Measurements from ENCODE around the gene HYAL3.
"Not testable (repeated sequence)": the region's sequence is repeated elsewhere in the genome, so short reads cannot be mapped to it uniquely, and the experiment has no call there.

The HYAL3 gene

DNA sequence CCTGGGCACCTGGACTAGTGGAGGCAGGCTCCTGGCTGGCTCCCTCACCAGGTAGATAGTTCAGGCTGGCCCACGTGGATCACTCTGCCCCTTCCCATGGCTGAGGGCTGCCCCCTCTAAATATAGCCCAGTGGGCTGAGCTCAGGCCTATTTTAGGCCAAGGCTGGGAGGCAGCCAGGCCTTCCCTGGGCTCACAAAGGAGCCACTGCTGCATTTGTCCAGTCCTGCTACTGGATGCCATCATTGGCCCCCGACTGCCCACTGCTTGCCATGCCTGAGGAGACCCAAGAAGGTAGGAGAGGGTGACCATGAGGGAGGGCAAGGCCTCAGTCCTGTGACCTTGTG, 20.4 kb downstream of the HYAL3 start, which contains the start of gene LSMEM2:
Gene LSMEM2 (plus strand): TSS at position 208 of the 345 bp plus-strand sequence. CDS start 27 bp downstream, at position 235.
- Histone ChIP-seq H3K4me2 (ENCODE audit: low read length) (no peak within 1 kb of the TSS), H3K4me3 (ENCODE audit: low read length) (no peak within 1 kb of the TSS), H3K4me1 (ENCODE audit: control insufficient read depth, insufficient read depth, low read length) (no peaks in the 10 kb centered on the region), H3K9me3 (replicated peaks; ENCODE audit: low read length) (no peaks in the 10 kb centered on the region), H3K9ac (ENCODE audit: low read depth, low read length) (no peak within 1 kb of the TSS), H3K36me3 (ENCODE audit: insufficient read depth, low read length) (no peaks in the 10 kb centered on the region), H3K27me3 (ENCODE audit: control insufficient read depth, insufficient read depth, low read length) (no peaks in the 10 kb centered on the region)

DNA sequence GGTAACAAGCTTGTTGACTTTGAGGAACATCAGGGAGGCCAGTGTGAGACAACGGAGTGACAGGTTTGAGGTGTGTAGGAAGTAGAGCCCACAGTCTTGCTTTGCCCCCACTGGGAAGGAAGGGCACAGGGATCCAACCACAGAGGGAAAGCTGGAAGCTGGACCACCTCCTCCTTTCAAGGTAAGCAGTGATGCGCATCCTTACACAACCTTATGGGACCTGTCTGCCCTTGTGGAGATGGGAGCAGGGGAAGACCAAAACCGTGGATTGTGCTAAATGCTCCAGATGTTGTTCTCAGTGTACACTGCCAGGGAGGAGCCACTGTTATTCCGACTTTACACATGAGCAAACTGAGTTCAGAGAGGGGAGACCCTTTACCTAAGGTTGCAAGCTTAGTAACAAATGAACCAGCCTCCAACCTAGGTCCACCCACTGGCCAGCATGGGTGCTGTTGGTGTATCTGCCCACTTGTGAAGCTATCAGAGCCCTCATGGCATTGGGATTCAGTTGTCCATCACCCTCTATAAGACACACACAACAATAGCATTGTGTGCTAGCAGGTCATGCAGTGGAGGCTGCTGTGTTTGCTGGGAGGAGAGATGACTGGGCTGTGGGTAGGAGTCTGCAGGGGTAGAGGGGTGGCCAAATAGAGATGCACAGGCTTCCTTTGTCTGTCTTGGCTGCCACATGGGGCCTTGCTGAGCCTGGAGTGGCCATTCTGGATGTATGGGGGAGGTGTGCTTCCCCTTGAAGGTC, 20.9 kb downstream of the HYAL3 start:
- Histone ChIP-seq H3K9me3 (replicated peaks; ENCODE audit: low read length) (no peaks in the 10 kb centered on the region), H3K36me3 (ENCODE audit: insufficient read depth, low read length) (no peaks in the 10 kb centered on the region), H3K4me2 (ENCODE audit: low read length) (no peak overlapping the region), H3K9ac (ENCODE audit: low read depth, low read length) (no peak overlapping the region), H3K4me1 (ENCODE audit: control insufficient read depth, insufficient read depth, low read length) (peaks cover under 1% of the 10 kb centered on the region), H3K27me3 (ENCODE audit: control insufficient read depth, insufficient read depth, low read length) (no peaks in the 10 kb centered on the region), H3K4me3 (ENCODE audit: low read length) (no peak overlapping the region)

DNA sequence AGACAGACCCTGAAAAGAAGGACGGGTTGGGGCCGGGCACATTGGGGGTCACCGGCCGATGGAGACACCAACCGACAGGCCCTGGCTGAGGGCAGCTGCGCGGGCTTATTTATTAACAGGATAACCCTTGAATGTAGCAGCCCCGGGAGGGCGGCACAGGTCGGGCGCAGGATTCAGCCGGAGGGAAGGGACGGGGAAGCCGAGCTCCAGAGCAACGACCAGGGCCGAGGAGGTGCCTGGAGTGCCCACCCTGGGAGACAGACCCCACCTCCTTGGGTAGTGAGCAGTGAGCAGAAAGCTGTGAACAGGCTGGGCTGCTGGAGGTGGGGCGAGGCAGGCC, 22.5 kb downstream of the HYAL3 start:
- H3K9ac ChIP-seq (ENCODE audit: low read depth, low read length): no peak overlapping the region

DNA sequence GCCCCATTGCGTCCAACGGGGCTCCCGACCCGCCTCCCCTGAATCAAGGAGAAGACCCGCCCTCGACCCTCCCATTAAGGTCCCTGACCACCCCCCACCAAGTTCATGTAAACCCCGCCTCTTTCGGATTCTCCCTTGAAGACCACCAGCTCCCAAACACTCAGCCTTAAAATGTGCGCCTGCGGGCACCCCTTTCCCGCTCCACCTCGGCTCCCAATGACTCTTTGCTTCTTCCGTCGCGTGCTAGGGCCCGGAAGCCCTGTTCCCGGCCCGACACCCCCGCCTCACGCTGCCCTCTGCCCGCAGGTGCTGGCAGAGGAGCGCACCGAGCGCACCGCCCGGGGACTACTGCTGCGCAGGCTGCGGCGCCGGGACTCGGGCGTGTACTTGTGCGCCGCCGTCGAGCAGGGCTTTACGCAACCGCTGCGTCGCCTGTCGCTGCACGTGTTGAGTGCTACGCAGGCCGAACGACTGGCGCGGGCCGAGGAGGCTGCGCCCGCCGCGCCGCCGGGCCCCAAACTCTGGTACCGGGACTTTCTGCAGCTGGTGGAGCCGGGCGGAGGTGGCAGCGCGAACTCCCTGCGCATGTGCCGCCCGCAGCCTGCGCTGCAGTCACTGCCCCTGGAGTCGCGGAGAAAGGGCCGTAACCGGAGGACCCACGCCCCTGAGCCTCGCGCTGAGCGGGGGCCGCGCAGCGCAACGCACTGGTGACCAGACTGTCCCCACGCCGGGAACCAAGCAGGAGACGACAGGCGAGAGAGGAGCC, 23.0 kb downstream of the HYAL3 start:
- Histone ChIP-seq H3K9me3 (replicated peaks; ENCODE audit: low read length) (no peaks in the 10 kb centered on the region), H3K27me3 (ENCODE audit: control insufficient read depth, insufficient read depth, low read length) (no peaks in the 10 kb centered on the region), H3K36me3 (ENCODE audit: insufficient read depth, low read length) (no peaks in the 10 kb centered on the region), H3K4me3 (ENCODE audit: low read length) (no peak overlapping the region), H3K4me2 (ENCODE audit: low read length) (no peak overlapping the region), H3K9ac (ENCODE audit: low read depth, low read length) (no peak overlapping the region), H3K4me1 (ENCODE audit: control insufficient read depth, insufficient read depth, low read length) (peaks cover 4% of the 10 kb centered on the region)

More for the DNA sequence above, 22.5 kb downstream of the HYAL3 start:
- Histone ChIP-seq H3K27me3 (ENCODE audit: control insufficient read depth, insufficient read depth, low read length) (no peaks in the 10 kb centered on the region), H3K4me1 (ENCODE audit: control insufficient read depth, insufficient read depth, low read length) (peaks cover 4% of the 10 kb centered on the region), H3K4me3 (ENCODE audit: low read length) (no peak overlapping the region), H3K9me3 (replicated peaks; ENCODE audit: low read length) (no peaks in the 10 kb centered on the region), H3K36me3 (ENCODE audit: insufficient read depth, low read length) (no peaks in the 10 kb centered on the region), H3K4me2 (ENCODE audit: low read length) (no peak overlapping the region)

DNA sequence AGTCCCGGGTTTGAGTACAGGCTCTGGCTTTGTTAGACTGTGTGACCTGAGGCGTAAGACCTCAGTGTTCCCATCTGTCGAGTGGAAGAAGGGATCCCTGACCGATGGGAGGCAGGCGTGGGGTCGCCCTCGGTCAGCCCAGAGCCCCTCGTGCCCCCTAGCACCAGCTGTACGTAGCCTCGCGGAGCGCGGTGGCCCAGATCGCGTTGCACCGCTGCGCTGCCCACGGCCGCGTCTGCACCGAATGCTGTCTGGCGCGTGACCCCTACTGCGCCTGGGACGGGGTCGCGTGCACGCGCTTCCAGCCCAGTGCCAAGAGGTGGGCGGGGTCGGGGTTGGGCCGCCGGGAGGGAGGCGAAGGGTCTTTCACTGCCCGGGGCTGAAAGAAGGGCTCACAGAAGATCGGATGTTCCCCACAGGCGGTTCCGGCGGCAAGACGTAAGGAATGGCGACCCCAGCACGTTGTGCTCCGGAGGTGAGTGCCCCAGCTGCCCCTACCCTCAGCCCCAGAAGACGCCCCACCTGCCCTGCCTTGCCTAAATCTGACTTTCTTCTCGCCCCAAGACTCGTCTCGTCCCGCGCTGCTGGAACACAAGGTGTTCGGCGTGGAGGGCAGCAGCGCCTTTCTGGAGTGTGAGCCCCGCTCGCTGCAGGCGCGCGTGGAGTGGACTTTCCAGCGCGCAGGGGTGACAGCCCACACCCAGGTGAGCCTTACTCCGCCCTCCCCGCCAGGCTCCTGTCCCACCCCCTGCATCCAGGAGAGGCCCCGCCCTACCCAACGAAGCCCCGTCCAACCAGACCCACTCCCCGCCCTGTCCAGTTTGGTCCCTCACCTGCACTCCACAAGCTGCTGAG, 23.8 kb downstream of the HYAL3 start:
- Histone ChIP-seq H3K4me3 (ENCODE audit: low read length) (no peak overlapping the region), H3K9me3 (replicated peaks; ENCODE audit: low read length) (no peaks in the 10 kb centered on the region), H3K4me1 (ENCODE audit: control insufficient read depth, insufficient read depth, low read length) (peaks cover 10% of the 10 kb centered on the region), H3K4me2 (ENCODE audit: low read length) (no peak overlapping the region), H3K9ac (ENCODE audit: low read depth, low read length) (no peak overlapping the region), H3K36me3 (ENCODE audit: insufficient read depth, low read length) (no peaks in the 10 kb centered on the region), H3K27me3 (ENCODE audit: control insufficient read depth, insufficient read depth, low read length) (no peaks in the 10 kb centered on the region)

DNA sequence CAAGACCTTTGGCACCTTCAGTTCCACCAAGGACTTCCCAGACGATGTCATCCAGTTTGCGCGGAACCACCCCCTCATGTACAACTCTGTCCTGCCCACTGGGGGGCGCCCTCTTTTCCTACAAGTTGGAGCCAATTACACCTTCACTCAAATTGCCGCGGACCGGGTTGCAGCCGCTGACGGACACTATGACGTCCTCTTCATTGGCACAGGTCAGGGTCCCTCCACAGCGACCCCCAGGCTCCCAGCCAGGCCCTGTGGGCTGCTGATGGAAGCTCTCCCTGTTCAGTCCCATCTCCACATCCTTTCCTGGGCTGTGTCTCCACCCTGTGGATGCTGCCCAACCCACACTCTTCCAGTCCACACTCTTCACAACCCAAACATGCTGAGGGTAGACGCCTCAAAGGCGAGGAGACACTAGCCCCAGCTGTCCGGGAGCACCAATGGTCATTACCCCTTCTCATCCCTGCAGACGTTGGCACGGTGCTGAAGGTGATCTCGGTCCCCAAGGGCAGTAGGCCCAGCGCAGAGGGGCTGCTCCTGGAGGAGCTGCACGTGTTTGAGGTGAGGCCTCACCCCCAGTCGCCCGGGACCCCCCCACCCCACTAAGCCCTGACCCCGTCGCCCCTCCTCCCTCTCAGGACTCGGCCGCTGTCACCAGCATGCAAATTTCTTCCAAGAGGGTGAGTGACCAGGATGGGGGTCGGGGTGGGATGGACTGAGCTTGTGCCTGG, 24.7 kb downstream of the HYAL3 start:
- Histone ChIP-seq H3K9me3 (replicated peaks; ENCODE audit: low read length) (no peaks in the 10 kb centered on the region), H3K27me3 (ENCODE audit: control insufficient read depth, insufficient read depth, low read length) (no peaks in the 10 kb centered on the region), H3K4me1 (ENCODE audit: control insufficient read depth, insufficient read depth, low read length) (peaks cover 18% of the 10 kb centered on the region), H3K4me3 (ENCODE audit: low read length) (no peak overlapping the region), H3K4me2 (ENCODE audit: low read length) (no peak overlapping the region), H3K9ac (ENCODE audit: low read depth, low read length) (no peak overlapping the region), H3K36me3 (ENCODE audit: insufficient read depth, low read length) (no peaks in the 10 kb centered on the region)

DNA sequence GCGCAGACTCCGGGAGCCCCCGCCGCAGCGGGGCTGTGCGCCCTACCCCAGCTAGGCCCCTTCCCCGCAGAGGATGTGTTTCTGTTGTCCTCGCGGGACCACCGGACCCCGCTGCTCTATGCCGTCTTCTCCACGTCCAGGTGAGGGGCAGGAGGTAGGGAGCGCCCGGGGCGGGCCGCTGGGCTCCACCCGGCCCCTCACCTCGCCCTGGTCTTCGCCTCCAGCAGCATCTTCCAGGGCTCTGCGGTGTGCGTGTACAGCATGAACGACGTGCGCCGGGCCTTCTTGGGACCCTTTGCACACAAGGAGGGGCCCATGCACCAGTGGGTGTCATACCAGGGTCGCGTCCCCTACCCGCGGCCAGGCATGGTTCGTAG, 25.5 kb downstream of the HYAL3 start:
- H3K36me3 ChIP-seq (ENCODE audit: insufficient read depth, low read length): no peaks in the 10 kb centered on the region
- H3K27me3 ChIP-seq (ENCODE audit: control insufficient read depth, insufficient read depth, low read length): no peaks in the 10 kb centered on the region
- H3K4me2 ChIP-seq (ENCODE audit: low read length): no peak overlapping the region
- no peaks in the 10 kb centered on the region for H3K9me3 ChIP-seq (replicated peaks; ENCODE audit: low read length)
- H3K4me1 ChIP-seq (ENCODE audit: control insufficient read depth, insufficient read depth, low read length): peaks cover 27% of the 10 kb centered on the region
- H3K9ac ChIP-seq (ENCODE audit: low read depth, low read length): no peak overlapping the region
- H3K4me3 ChIP-seq (ENCODE audit: low read length): no peak overlapping the region

DNA sequence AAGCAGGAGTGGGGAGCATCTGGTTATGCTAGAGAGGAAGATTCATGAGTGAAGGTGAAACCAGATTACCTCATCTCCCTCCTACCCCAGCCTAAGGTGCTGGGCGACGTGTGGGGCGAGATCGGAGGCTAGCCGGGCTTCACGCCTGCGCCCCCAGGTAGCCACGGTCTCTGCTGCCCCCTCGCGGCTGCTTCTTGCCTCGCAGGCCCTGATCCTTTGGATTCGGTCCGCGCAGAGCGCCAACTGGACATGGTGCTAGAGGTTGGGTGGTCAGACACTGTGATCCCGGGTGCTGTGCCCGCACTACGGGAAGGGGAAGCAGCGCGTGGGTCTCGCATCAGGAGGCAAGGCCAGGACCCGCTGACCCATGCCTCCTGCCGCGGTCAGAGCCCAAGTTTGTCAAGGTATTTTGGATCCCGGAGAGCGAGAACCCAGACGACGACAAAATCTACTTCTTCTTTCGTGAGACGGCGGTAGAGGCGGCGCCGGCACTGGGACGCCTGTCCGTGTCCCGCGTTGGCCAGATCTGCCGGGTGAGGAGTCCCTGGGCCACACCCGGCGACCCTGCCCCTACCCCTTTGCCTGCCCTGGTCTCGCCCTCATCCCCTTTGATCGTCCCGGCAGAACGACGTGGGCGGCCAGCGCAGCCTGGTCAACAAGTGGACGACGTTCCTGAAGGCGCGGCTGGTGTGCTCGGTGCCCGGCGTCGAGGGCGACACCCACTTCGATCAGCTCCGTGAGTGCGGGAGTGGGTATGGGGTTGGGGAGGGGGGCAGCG, 26.1 kb downstream of the HYAL3 start:
- Histone ChIP-seq H3K9ac (ENCODE audit: low read depth, low read length) (no peak overlapping the region), H3K36me3 (ENCODE audit: insufficient read depth, low read length) (no peaks in the 10 kb centered on the region), H3K9me3 (replicated peaks; ENCODE audit: low read length) (no peaks in the 10 kb centered on the region), H3K27me3 (ENCODE audit: control insufficient read depth, insufficient read depth, low read length) (no peaks in the 10 kb centered on the region), H3K4me1 (ENCODE audit: control insufficient read depth, insufficient read depth, low read length) (peaks cover 31% of the 10 kb centered on the region), H3K4me3 (ENCODE audit: low read length) (peak overlapping the region; percentile 51), H3K4me2 (ENCODE audit: low read length) (peak overlapping the region; percentile 80)

DNA sequence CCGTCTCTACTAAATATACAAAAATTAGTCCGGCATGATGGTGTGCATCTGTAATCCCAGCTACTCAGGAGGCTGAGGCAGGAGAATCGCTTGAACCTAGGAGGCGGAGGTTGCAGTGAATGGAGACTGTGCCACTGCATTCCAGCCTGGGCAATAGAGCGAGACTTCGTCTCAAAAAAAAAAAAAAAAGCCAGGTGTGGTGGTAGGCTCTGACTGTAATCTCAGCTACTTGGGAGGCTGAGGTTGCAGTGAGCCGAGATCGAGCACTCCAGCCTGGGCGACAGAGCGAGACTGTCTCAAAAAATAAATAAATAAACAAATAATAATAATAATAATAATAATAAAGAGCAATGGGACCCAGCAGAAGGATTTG, 26.7 kb downstream of the HYAL3 start:
- H3K4me3 ChIP-seq (ENCODE audit: low read length); H3K9me3 ChIP-seq (replicated peaks; ENCODE audit: low read length); H3K36me3 ChIP-seq (ENCODE audit: insufficient read depth, low read length); H3K9ac ChIP-seq (ENCODE audit: low read depth, low read length); H3K27me3 ChIP-seq (ENCODE audit: control insufficient read depth, insufficient read depth, low read length): not testable (repeated sequence)
- peaks cover 35% of the 10 kb centered on the region for H3K4me1 ChIP-seq (ENCODE audit: control insufficient read depth, insufficient read depth, low read length)
- peak overlapping the region; percentile 80 for H3K4me2 ChIP-seq (ENCODE audit: low read length)

DNA sequence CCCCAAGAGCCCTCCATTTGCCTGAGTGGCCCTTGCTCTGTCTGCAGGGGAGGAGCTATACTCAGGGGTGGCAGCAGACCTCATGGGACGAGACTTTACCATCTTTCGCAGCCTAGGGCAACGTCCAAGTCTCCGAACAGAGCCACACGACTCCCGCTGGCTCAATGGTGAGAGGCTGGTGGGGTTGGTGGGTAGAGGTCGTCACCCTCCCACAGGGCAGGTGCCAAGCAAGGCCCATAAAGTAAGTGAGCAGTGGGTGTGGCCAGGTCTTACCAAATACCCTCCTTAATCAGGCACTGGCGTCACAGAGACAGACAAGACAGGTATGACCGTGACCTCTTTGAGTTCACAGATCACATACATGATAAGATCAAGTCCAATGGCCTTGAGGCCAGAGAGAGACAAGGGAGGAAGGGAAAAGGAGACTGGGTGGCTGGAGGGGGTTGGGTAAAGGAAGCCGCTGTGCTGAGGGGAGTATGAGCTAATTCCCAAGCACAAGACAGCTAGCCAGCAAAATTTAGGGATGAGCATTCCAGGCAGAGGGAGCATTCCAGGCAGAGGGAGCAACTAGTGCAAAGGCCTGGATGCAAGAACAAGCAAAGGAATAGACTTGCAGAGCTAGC, 27.8 kb downstream of the HYAL3 start:
- no peaks in the 10 kb centered on the region for H3K27me3 ChIP-seq (ENCODE audit: control insufficient read depth, insufficient read depth, low read length)
- H3K4me2 ChIP-seq (ENCODE audit: low read length): no peak overlapping the region
- H3K4me3 ChIP-seq (ENCODE audit: low read length): no peak overlapping the region
- no peak overlapping the region for H3K9ac ChIP-seq (ENCODE audit: low read depth, low read length)
- H3K9me3 ChIP-seq (replicated peaks; ENCODE audit: low read length): no peaks in the 10 kb centered on the region
- peaks cover 43% of the 10 kb centered on the region for H3K4me1 ChIP-seq (ENCODE audit: control insufficient read depth, insufficient read depth, low read length)
- no peaks in the 10 kb centered on the region for H3K36me3 ChIP-seq (ENCODE audit: insufficient read depth, low read length)

Data from skeletal muscle satellite cell (primary cell).